GM15510 (cell line): ENCODE results near the gene DTNB.

Source experiments
- POLR2A ChIP-seq: IDR thresholded peaks from 3 replicates; pipeline ENCODE4 v1.6.1; 2011; ENCODE audit warnings: borderline replicate concordance; ENCODE audit not compliant: insufficient read length; ENCODE audit errors: extremely low read depth

Gene DTNB

DNA sequence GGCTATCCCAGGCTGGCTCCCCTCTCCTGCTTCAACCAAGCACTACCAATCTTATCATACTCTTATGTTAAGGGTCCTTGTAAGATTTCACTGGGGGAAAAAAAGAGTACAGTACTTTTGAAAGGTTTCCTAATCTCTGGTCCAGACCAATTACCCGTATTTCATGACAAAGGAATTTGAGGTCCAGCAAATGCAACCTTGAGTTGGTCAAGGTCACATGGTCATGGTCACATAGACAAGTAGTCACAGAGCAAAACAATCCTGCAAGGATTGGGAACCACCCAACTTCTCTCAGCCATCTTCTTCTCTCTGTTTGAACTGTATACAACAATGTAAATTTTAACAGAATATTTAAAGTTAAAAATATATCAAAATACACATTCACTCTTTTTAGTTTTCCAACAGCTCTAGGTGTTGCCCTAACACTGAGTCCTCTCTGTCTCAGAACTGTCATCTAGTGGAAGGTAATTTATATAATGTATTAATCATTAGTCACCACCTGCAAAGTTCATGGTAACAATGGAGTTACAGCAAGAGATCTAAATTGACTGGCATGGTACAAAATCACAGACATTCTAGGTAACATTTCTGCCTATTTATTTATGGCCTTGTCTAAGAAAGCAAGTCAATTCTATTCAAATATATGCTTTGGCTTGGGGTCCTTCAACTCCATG is 21.5 kb downstream of the DTNB start:
- TF ChIP-seq POLR2A: no peak

- no peak for TF ChIP-seq POLR2A
Measured at GRCh38 chr2:25651066-25651465, 22.3 kb downstream of the DTNB start.

- no peak for TF ChIP-seq POLR2A
Measured at GRCh38 chr2:25650256-25650655, 23.1 kb downstream of the DTNB start.

DNA sequence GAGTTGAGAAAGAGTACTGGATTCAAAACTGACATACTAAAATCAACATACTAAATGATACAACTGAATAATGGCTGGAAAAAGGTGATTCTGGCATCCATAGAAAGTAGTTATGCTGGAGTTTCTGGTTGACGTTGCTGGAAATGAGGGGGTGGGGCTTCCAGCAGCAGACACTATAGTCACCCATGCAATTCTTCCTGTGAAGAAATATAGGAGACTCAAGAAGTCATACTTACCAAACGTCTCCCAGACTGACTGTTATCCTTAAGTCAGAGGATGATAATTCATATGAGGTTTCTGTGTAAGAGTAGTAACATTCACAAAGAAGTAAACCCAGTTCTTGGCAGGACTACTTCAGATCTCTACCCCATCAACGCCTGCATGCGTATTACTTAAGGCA is 23.6 kb downstream of the DTNB start:
- no peak for TF ChIP-seq POLR2A

- TF ChIP-seq POLR2A: no peak
Measured at GRCh38 chr2:25642298-25642697, 31.1 kb downstream of the DTNB start.

- TF ChIP-seq POLR2A: no peak
Measured at GRCh38 chr2:25639696-25640095, 33.7 kb downstream of the DTNB start.

DNA sequence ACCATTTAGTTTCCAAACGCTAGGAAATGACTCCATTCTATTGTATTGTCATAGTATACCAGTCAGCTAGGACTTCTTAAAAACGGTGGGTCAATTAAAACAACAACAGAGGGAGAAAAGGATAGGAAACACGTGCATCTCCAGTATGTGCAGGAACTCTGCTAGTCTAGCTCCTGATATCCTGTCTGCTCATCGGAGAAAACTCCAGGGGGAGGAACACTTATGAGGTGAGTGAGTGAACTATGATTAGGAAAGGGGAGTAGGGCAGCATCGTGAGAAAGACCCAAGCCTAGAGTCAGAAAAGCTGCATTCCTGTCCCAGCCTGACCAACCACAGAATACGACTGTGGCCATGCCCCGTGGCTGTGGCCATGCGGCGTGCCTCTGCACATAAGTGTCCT is 34.2 kb downstream of the DTNB start:
- no peak for TF ChIP-seq POLR2A

DNA sequence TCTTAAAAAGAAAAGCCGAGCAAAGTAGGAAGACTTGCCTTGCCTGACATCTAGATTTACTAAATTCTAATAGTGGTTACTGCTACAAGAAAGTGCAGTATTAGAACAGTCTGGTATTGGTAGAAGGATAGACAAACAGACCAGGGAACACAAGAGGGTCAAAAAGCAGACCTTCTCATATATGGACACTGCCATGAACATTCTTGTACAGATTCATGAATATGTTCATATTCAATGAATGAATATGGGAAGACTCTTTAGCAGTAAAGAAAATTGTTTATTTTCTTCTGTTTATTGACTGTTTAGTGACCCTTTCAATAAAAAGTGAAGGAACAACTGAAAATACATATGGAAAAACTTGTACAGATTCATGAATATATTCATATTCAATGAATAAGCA is 37.6 kb downstream of the DTNB start:
- TF ChIP-seq POLR2A: no peak

DNA sequence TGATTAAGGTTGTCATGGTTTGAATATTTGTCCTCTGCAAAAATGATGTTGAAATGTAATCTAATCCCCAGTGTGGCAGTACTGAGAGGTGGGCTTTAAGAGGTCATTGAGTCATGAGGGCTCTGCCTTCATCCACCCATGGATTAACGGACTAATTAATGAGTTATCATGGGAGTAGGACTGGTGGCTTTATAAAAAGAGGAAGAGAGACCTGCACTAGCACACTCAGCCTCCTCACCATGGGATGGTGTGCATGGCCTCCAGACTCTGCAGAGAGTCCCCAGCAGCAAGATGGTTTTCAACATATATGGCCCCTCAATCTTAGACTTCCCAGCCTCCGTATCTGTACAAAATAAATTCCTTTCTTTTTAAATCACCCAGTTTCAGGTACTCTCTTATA is 41.0 kb downstream of the DTNB start:
- TF ChIP-seq POLR2A: no peak

DNA sequence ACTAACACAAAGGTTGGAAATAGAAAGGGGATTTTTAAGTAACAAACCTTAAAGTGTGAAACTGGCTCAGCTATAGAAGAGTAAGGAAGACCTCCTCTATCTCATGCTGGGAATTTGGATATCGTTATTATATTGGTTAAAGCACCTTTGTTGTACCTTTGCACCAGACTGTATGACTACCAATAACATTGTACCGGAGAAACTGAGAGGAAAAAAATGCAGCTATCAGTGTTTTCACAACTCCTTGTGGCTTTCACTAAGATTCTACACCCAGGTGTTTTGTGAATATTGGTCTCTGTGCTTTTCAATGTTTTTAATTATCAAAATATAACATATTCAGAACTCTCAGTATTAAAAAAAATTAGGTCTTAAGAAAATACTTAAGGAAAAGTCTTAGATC is 48.7 kb downstream of the DTNB start:
- TF ChIP-seq POLR2A: no peak

- no peak for TF ChIP-seq POLR2A
Measured at GRCh38 chr2:25623361-25623760, 50.0 kb downstream of the DTNB start.

DNA sequence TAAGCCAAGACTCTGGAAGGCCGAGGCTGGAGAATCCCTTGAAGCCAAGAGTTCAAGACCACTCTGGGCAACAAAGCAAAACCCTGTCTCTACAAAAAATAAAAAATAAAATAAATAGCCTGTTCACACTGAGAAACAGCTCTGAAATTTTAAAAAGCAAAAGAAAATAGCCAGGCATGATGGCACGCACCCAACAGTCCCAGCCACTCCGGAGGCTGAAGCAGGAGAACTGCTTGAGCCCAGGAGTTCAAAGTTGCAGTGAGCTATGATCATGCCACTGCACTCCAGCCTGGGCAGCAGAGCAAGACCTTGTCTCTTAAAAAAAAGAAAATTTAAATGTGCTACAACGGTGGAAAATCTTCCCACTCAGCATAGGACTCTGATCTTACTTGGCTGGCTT is 52.7 kb downstream of the DTNB start:
- TF ChIP-seq POLR2A: no peak

DNA sequence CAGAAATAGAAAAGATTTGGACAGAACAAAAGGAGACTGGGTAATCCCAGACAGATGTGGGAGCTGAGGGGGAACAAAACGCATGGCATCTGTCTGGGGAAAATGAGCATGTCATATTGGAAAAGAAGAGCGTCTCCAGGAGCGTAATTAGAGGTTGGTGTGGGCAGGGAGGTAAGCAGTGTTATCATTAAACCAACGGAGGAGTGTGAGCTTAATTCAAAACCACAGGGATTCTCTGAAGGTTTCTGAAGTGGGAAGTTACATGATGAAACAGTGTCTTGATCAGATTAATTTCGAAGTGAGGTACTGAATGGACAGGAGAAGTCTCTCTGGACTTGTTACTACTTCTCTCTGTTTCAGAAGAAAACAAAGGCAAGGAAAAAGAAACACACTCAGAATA is 53.3 kb downstream of the DTNB start:
- TF ChIP-seq POLR2A: no peak

DNA sequence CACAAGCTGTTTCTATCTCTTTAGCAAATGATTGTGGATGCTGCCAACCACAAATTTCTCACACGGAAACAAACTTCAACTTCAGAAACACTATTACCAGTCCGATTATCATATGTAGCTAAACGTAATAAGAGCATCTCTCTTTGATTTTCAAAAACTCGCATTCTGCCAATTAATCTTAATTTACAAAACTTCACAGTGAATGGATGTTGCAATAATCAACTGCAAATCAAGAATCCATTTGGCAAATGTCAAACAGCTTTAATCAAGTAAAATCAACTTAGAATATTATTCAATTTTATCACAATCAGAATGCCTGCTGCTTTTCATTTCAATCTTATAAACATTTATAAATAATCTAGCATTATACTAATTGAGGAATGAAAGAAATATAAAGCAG is 54.2 kb downstream of the DTNB start:
- no peak for TF ChIP-seq POLR2A

GRCh38 chr2:25618676-25619075 is 54.7 kb downstream of the DTNB start:
- TF ChIP-seq POLR2A: no peak

DNA sequence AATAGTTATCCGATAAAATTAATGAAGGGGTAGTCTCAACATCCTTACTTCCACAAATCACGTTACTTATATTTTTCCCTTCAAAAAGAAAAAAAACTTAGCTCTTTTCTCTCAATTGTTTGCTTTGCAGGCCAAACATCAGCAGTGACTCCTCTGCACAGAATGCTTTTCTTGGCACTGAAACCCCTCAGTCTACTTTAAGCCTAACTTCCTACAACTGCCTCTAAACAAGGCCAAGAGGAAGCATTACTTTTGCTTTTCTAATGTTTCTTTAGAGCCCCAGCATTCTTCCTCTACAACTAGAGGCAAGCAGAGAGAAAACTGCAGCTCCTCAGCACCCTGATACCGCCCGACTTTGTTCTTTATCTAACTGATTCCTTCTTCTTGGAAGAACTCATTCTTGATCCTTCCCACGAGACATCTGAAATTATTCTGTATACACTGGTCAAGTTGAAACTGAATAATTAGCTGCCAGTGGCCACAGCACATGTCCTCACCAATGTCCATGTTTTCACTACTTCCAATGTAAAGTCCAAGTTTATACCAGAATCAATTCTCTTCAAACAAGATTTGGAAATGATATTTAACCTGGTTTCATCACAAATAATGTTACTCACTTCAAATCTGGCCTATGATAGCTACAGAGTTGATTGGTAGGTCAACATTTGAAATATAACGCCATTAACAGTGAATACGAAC is 55.3 kb downstream of the DTNB start:
- no peak for TF ChIP-seq POLR2A
